ENCODE data around the gene COL19A1. TPM values are rescaled to one million over a fixed set of nuclear protein-coding genes. Genes with fewer than 3 reads are reported as not detected.
A peak's percentile ranks its signal among the peaks of the same experiment; 100 is the strongest.

The COL19A1 gene
- total RNA-seq, 1 experiment from 2014 or later: not detected

GRCh38 chr6:70099732-70100131, 233.4 kb downstream of the COL19A1 start:
- CTCF ChIA-PET: no interaction called here
- POLR2A ChIA-PET: no interaction called here
- H3K36me3 ChIP-seq (ENCODE audit: control insufficient read depth, insufficient read depth, low read length): no peaks in the 10 kb centered on the region
- H3K4me3 ChIP-seq (ENCODE audit: low read depth in 2 of 2, low read length in 2 of 2): no peak overlapping the region
- DNase-seq (ENCODE audit: low read depth, low spot score) (no peak), ATAC-seq (no peak)
- intact Hi-C loops (cut with micrococcal nuclease; ENCODE audit: unreplicated experiment) (no loop called here), in situ Hi-C loops (cut with HindIII; ENCODE audit: low pct_unique_long_range_greater_than_20kb, low sequenced_read_pairs) (no loop called here)
- BruUV-seq (replicated peaks): no TSS peak
- no peak overlapping the region for H3K27ac ChIP-seq (ENCODE audit: low read length)
- TF ChIP-seq REST (IDR thresholded peaks at IDR 0.05; ENCODE audit: insufficient read depth in 1 of 2, low read depth in 2 of 2, low read length in 1 of 2) (no peak), SIN3A (IDR thresholded peaks at IDR 0.05; ENCODE audit: borderline replicate concordance, insufficient read depth, low read depth, low read length) (no peak), TCF7L2 (IDR thresholded peaks at IDR 0.05; ENCODE audit: low read depth, low read length) (no peak), POLR2AphosphoS5 (IDR thresholded peaks at IDR 0.05; ENCODE audit: low read depth, low read length) (no peak)
- TF ChIP-seq, protein P1, sequence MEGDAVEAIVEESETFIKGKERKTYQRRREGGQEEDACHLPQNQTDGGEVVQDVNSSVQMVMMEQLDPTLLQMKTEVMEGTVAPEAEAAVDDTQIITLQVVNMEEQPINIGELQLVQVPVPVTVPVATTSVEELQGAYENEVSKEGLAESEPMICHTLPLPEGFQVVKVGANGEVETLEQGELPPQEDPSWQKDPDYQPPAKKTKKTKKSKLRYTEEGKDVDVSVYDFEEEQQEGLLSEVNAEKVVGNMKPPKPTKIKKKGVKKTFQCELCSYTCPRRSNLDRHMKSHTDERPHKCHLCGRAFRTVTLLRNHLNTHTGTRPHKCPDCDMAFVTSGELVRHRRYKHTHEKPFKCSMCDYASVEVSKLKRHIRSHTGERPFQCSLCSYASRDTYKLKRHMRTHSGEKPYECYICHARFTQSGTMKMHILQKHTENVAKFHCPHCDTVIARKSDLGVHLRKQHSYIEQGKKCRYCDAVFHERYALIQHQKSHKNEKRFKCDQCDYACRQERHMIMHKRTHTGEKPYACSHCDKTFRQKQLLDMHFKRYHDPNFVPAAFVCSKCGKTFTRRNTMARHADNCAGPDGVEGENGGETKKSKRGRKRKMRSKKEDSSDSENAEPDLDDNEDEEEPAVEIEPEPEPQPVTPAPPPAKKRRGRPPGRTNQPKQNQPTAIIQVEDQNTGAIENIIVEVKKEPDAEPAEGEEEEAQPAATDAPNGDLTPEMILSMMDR (IDR thresholded peaks at IDR 0.05): no peak
- no peaks in the 10 kb centered on the region for H3K4me1 ChIP-seq (ENCODE audit: control insufficient read depth, insufficient read depth, low read length)
- no peaks in the 10 kb centered on the region for H3K9me3 ChIP-seq (ENCODE audit: control insufficient read depth, insufficient read depth, low read depth, low read length)
- no peaks in the 10 kb centered on the region for H3K27me3 ChIP-seq (ENCODE audit: control insufficient read depth, insufficient read depth, low read length)

DNA sequence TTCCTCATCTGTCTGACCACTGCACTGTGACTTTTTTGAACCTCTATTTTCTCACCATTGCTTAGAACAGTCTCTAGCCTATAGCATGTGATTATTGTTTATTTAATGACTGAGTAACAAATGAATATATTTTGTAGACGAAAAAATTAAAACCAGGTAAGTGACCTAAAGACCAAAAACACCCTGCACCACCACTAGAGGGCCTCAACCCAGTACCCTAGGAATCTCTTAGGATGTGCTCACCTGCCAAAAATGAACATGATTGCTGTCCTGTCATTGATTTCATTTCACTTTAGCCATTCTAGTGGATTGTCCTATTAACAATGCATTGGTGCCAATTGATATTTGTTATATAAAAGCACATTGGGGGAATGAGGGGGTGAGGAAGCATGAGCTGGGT, 237.4 kb downstream of the COL19A1 start:
- H3K4me1 ChIP-seq (ENCODE audit: control insufficient read depth, insufficient read depth, low read length): no peaks in the 10 kb centered on the region
- no peaks in the 10 kb centered on the region for H3K9me3 ChIP-seq (ENCODE audit: control insufficient read depth, insufficient read depth, low read depth, low read length)
- TF ChIP-seq SIN3A (IDR thresholded peaks at IDR 0.05; ENCODE audit: borderline replicate concordance, insufficient read depth, low read depth, low read length) (no peak), POLR2AphosphoS5 (IDR thresholded peaks at IDR 0.05; ENCODE audit: low read depth, low read length) (no peak)
- TF ChIP-seq, protein P1 (IDR thresholded peaks at IDR 0.05): peak; percentile 63
- no peak overlapping the region for H3K4me3 ChIP-seq (ENCODE audit: low read depth in 2 of 2, low read length in 2 of 2)
- H3K27ac ChIP-seq (ENCODE audit: low read length): no peak overlapping the region
- in situ Hi-C loops (cut with HindIII; ENCODE audit: low pct_unique_long_range_greater_than_20kb, low sequenced_read_pairs) (no loop called here), intact Hi-C loops (cut with micrococcal nuclease; ENCODE audit: unreplicated experiment) (no loop called here)
- peaks cover 7% of the 10 kb centered on the region for H3K27me3 ChIP-seq (ENCODE audit: control insufficient read depth, insufficient read depth, low read length)
- no peaks in the 10 kb centered on the region for H3K36me3 ChIP-seq (ENCODE audit: control insufficient read depth, insufficient read depth, low read length)
- ChIA-PET POLR2A (no interaction called here), CTCF (interaction anchor here (0.6 kb wide), 1 partner anchor 14 kb away, joined by 17 read pairs; no protein-coding TSS in a partner anchor)
- BruUV-seq (replicated peaks): no TSS peak
- no peak for ATAC-seq
- no peak for DNase-seq (ENCODE audit: low read depth, low spot score)
